A673 (cell line): ENCODE results near the gene CNTN1.

Experiments
- CTCF ChIP-seq: fragments of 300-800, 200-600 bp; sonication (generic); conservative IDR thresholded peaks from 2 replicates; pipeline ENCODE4 v1.5.1; 2017; ENCODE audit warnings: low read depth, mild to moderate bottlenecking, antibody characterized with exemption, low read length, moderate library complexity, mixed read lengths
- EZH2 ChIP-seq: fragments of 200-600 bp; sonication (generic); IDR thresholded peaks from 2 replicates; pipeline ENCODE4 v1.6.1; 2017; ENCODE audit warnings: borderline replicate concordance, low read depth, mild to moderate bottlenecking, mixed read lengths, antibody characterized with exemption, low read length; ENCODE audit not compliant: poor library complexity, severe bottlenecking

GRCh38 chr12:40917561-40917960, 225.3 kb downstream of the CNTN1 start:
- TF ChIP-seq CTCF (no peak), EZH2 (no peak)
